Activated CD8-positive, alpha-beta T cell treated with anti-CD3 and anti-CD28 coated beads, Interleukin-2, amount 10 ng/mL, durations not matched to agents 7 days and 5 days (primary cell): ENCODE measurements around the gene MYO1B. TPM values are rescaled to one million over a fixed set of nuclear protein-coding genes. Genes with fewer than 3 reads are reported as not detected.

Experiments
- ATAC-seq: fragments of 150-1000 bp; cut with Tn5 transposase; one replicate; pipeline ENCODE4 v1.10.0; 2021; ENCODE audit warnings: moderate library complexity
- CTCF ChIA-PET: fragments of 350-600 bp; sonication (Branson Sonifier 250); formaldehyde crosslinking; loops from one replicate; lab custom pipeline; 2021; ENCODE audit warnings: antibody characterized with exemption; lab: Charles Lee
- POLR2A ChIA-PET: fragments of 350-600 bp; sonication (Branson Sonifier 250); formaldehyde crosslinking; loops from one replicate; lab custom pipeline; 2021; ENCODE audit warnings: antibody characterized with exemption; lab: Charles Lee
- DNase-seq: peaks from one replicate; pipeline ENCODE4 v3.0.0-alpha.2; 2020
- H3K27ac Mint-ChIP-seq: one replicate; pipeline ENCODE4 v1.8.0; 2021; ENCODE audit warnings: mild to moderate bottlenecking, mixed read lengths
- H3K27me3 Mint-ChIP-seq: one replicate; pipeline ENCODE4 v1.8.0; 2021; ENCODE audit warnings: low read depth, mixed read lengths
- H3K36me3 Mint-ChIP-seq: one replicate; pipeline ENCODE4 v1.8.0; 2021; ENCODE audit warnings: low read depth, mixed read lengths
- H3K4me1 Mint-ChIP-seq: one replicate; pipeline ENCODE4 v1.8.0; 2021; ENCODE audit warnings: low read depth, mixed read lengths
- H3K4me3 Mint-ChIP-seq: one replicate; pipeline ENCODE4 v1.8.0; 2021; ENCODE audit warnings: mild to moderate bottlenecking, mixed read lengths
- H3K9me3 Mint-ChIP-seq: one replicate; pipeline ENCODE4 v1.8.0; 2022; ENCODE audit warnings: mixed read lengths; ENCODE audit not compliant: insufficient read depth
- total RNA-seq, 2 experiments: library from RNA; stranded (reverse); gene quantifications; one replicate each; pipeline ENCODE4 v1.2.3, GENCODE V29; 2021

Gene MYO1B
- total RNA-seq, 2 experiments from 2014 or later: 2.6 to 3.4 TPM

GRCh38 chr2:191262436-191262835, 17.2 kb downstream of the MYO1B start:
- CTCF ChIA-PET: interaction anchor here (1.0 kb wide), 1 partner anchor 11 kb away, joined by 3 read pairs; no protein-coding TSS in a partner anchor
- H3K4me1 Mint-ChIP-seq: no peaks in the 10 kb centered on the region
- H3K27me3 Mint-ChIP-seq: no peaks in the 10 kb centered on the region
- no peak overlapping the region for H3K27ac Mint-ChIP-seq
- H3K36me3 Mint-ChIP-seq: no peaks in the 10 kb centered on the region
- POLR2A ChIA-PET: no interaction called here
- no peak for ATAC-seq
- H3K4me3 Mint-ChIP-seq: no peak overlapping the region
- no peaks in the 10 kb centered on the region for H3K9me3 Mint-ChIP-seq
- no peak for DNase-seq

GRCh38 chr2:191263050-191263449, 17.8 kb downstream of the MYO1B start:
- DNase-seq (no peak), ATAC-seq (no peak)
- Mint-ChIP-seq H3K4me3 (no peak overlapping the region), H3K4me1 (no peaks in the 10 kb centered on the region), H3K27ac (no peak overlapping the region), H3K9me3 (no peaks in the 10 kb centered on the region), H3K27me3 (no peaks in the 10 kb centered on the region), H3K36me3 (no peaks in the 10 kb centered on the region)
- POLR2A ChIA-PET: no interaction called here
- CTCF ChIA-PET: interaction anchor here (1.0 kb wide), 1 partner anchor 11 kb away, joined by 3 read pairs; no protein-coding TSS in a partner anchor

- Mint-ChIP-seq H3K36me3 (no peaks in the 10 kb centered on the region), H3K9me3 (no peaks in the 10 kb centered on the region), H3K27me3 (peaks cover 5% of the 10 kb centered on the region), H3K4me3 (no peak overlapping the region), H3K4me1 (no peaks in the 10 kb centered on the region), H3K27ac (no peak overlapping the region)
- CTCF ChIA-PET: no interaction called here
- ATAC-seq (no peak), DNase-seq (no peak)
- POLR2A ChIA-PET: no interaction called here
Measured at GRCh38 chr2:191264647-191265081, 19.5 kb downstream of the MYO1B start.

GRCh38 chr2:191265311-191266170, 20.3 kb downstream of the MYO1B start:
- POLR2A ChIA-PET: no interaction called here
- CTCF ChIA-PET: interaction anchor here (1.0 kb wide), 1 partner anchor 256 kb away, joined by 3 read pairs; no protein-coding TSS in a partner anchor
- H3K9me3 Mint-ChIP-seq: no peaks in the 10 kb centered on the region

GRCh38 chr2:191266201-191266600, 21.0 kb downstream of the MYO1B start:
- CTCF ChIA-PET: interaction anchor here (1.0 kb wide), 1 partner anchor 256 kb away, joined by 3 read pairs; no protein-coding TSS in a partner anchor
- no peaks in the 10 kb centered on the region for H3K36me3 Mint-ChIP-seq
- H3K4me3 Mint-ChIP-seq: no peak overlapping the region
- H3K4me1 Mint-ChIP-seq: no peaks in the 10 kb centered on the region
- no peak overlapping the region for H3K27ac Mint-ChIP-seq
- peaks cover 7% of the 10 kb centered on the region for H3K27me3 Mint-ChIP-seq
- no peaks in the 10 kb centered on the region for H3K9me3 Mint-ChIP-seq
- DNase-seq (no peak), ATAC-seq (no peak)
- POLR2A ChIA-PET: no interaction called here

More at GRCh38 chr2:191265311-191266170, 20.3 kb downstream of the MYO1B start:
- no peak for ATAC-seq
- H3K27ac Mint-ChIP-seq: no peak overlapping the region
- no peaks in the 10 kb centered on the region for H3K4me1 Mint-ChIP-seq
- no peak overlapping the region for H3K4me3 Mint-ChIP-seq
- no peak for DNase-seq
- H3K36me3 Mint-ChIP-seq: no peaks in the 10 kb centered on the region
- peaks cover 7% of the 10 kb centered on the region for H3K27me3 Mint-ChIP-seq

- DNase-seq (no peak), ATAC-seq (no peak)
- H3K9me3 Mint-ChIP-seq: no peaks in the 10 kb centered on the region
- H3K36me3 Mint-ChIP-seq: no peaks in the 10 kb centered on the region
- H3K27me3 Mint-ChIP-seq: peaks cover 7% of the 10 kb centered on the region
- ChIA-PET POLR2A (no interaction called here), CTCF (interaction anchor here (1.1 kb wide), 1 partner anchor 34 kb away, joined by 3 read pairs; no protein-coding TSS in a partner anchor)
- H3K4me1 Mint-ChIP-seq: no peaks in the 10 kb centered on the region
- H3K4me3 Mint-ChIP-seq: no peak overlapping the region
- H3K27ac Mint-ChIP-seq: no peak overlapping the region
Measured at GRCh38 chr2:191268596-191268995, 23.4 kb downstream of the MYO1B start.

GRCh38 chr2:191270306-191271161, 25.3 kb downstream of the MYO1B start:
- H3K27ac Mint-ChIP-seq: no peak overlapping the region
- no peaks in the 10 kb centered on the region for H3K9me3 Mint-ChIP-seq
- H3K4me1 Mint-ChIP-seq: no peaks in the 10 kb centered on the region
- H3K4me3 Mint-ChIP-seq: no peak overlapping the region
- H3K36me3 Mint-ChIP-seq: no peaks in the 10 kb centered on the region
- no peak for DNase-seq
- no peak for ATAC-seq
- ChIA-PET CTCF (no interaction called here), POLR2A (no interaction called here)
- peaks cover 7% of the 10 kb centered on the region for H3K27me3 Mint-ChIP-seq

GRCh38 chr2:191272064-191272463, 26.9 kb downstream of the MYO1B start:
- POLR2A ChIA-PET: no interaction called here
- Mint-ChIP-seq H3K27me3 (peaks cover 7% of the 10 kb centered on the region), H3K4me1 (no peaks in the 10 kb centered on the region), H3K27ac (no peak overlapping the region), H3K9me3 (no peaks in the 10 kb centered on the region), H3K4me3 (no peak overlapping the region), H3K36me3 (no peaks in the 10 kb centered on the region)
- CTCF ChIA-PET: no interaction called here
- no peak for DNase-seq
- ATAC-seq: no peak

GRCh38 chr2:191274413-191274815, 29.2 kb downstream of the MYO1B start:
- H3K27ac Mint-ChIP-seq: no peak overlapping the region
- ATAC-seq (no peak), DNase-seq (no peak)
- H3K4me1 Mint-ChIP-seq: no peaks in the 10 kb centered on the region
- H3K4me3 Mint-ChIP-seq: no peak overlapping the region
- CTCF ChIA-PET: no interaction called here
- POLR2A ChIA-PET: no interaction called here
- H3K9me3 Mint-ChIP-seq: no peaks in the 10 kb centered on the region
- H3K27me3 Mint-ChIP-seq: peaks cover 4% of the 10 kb centered on the region
- no peaks in the 10 kb centered on the region for H3K36me3 Mint-ChIP-seq

- CTCF ChIA-PET: no interaction called here
- no peak for DNase-seq
- POLR2A ChIA-PET: no interaction called here
- ATAC-seq: no peak
- no peak overlapping the region for H3K4me3 Mint-ChIP-seq
- H3K27me3 Mint-ChIP-seq: no peaks in the 10 kb centered on the region
- H3K27ac Mint-ChIP-seq: no peak overlapping the region
- H3K4me1 Mint-ChIP-seq: no peaks in the 10 kb centered on the region
- H3K9me3 Mint-ChIP-seq: no peaks in the 10 kb centered on the region
- no peaks in the 10 kb centered on the region for H3K36me3 Mint-ChIP-seq
Measured at GRCh38 chr2:191276792-191277465, 31.7 kb downstream of the MYO1B start.

- POLR2A ChIA-PET: no interaction called here
Measured at GRCh38 chr2:191280290-191280689, 35.1 kb downstream of the MYO1B start.

More at GRCh38 chr2:191280290-191280689, 35.1 kb downstream of the MYO1B start:
- Mint-ChIP-seq H3K4me3 (no peak overlapping the region), H3K36me3 (no peaks in the 10 kb centered on the region), H3K4me1 (no peaks in the 10 kb centered on the region), H3K9me3 (no peaks in the 10 kb centered on the region), H3K27ac (no peak overlapping the region), H3K27me3 (no peaks in the 10 kb centered on the region)
- DNase-seq: no peak
- ATAC-seq: no peak
- CTCF ChIA-PET: no interaction called here
